GM23338 (cell line): ENCODE data around the gene ABI3. TPM values are rescaled to one million over a fixed set of nuclear protein-coding genes. Genes with fewer than 3 reads are reported as not detected.

Experiments used
- ATAC-seq: fragments of 200-7000 bp; cut with Tn5 transposase; 3 replicates; pipeline ENCODE4 v1.9.1; 2020
- DNase-seq: peaks from one replicate; pipeline ENCODE4 v3.0.0-alpha.2; 2015; ENCODE audit warnings: low spot score
- H2AFZ ChIP-seq: fragments of 200-600 bp; sonication (generic); 2 replicates; pipeline ENCODE4 v1.8.0; 2016; ENCODE audit warnings: antibody characterized with exemption, mild to moderate bottlenecking, moderate library complexity
- H3F3A ChIP-seq: fragments of 200-600 bp; sonication (generic); replicated peaks from 2 replicates; pipeline ENCODE4 v1.8.0; 2017; ENCODE audit warnings: antibody characterized with exemption, mixed run types, low read depth
- H3K27ac ChIP-seq: fragments of 200-600 bp; sonication (generic); 2 replicates; pipeline ENCODE4 v1.6.1; 2016; ENCODE audit warnings: low read depth
- H3K27me3 ChIP-seq: fragments of 200-600 bp; sonication (generic); 2 replicates; pipeline ENCODE4 v1.8.0; 2016; ENCODE audit warnings: mild to moderate bottlenecking, mixed run types, moderate library complexity; ENCODE audit not compliant: insufficient read depth
- H3K36me3 ChIP-seq: fragments of 200-600 bp; sonication (generic); 2 replicates; pipeline ENCODE4 v1.8.0; 2016; ENCODE audit warnings: mild to moderate bottlenecking; ENCODE audit not compliant: insufficient read depth
- H3K4me1 ChIP-seq: fragments of 200-600 bp; sonication (generic); 2 replicates; pipeline ENCODE4 v1.8.0; 2016; ENCODE audit warnings: mild to moderate bottlenecking, moderate library complexity; ENCODE audit not compliant: insufficient read depth
- H3K4me2 ChIP-seq: fragments of 200-600 bp; sonication (generic); 2 replicates; pipeline ENCODE4 v1.7.1; 2017; ENCODE audit warnings: mixed run types
- H3K4me3 ChIP-seq: fragments of 200-600 bp; sonication (generic); 2 replicates; pipeline ENCODE4 v1.6.1; 2016; ENCODE audit warnings: mixed run types
- H3K79me2 ChIP-seq: fragments of 200-600 bp; sonication (generic); replicated peaks from 2 replicates; pipeline ENCODE4 v1.8.0; 2017; ENCODE audit warnings: mild to moderate bottlenecking; ENCODE audit not compliant: insufficient read depth
- H3K9me2 ChIP-seq: fragments of 200-600 bp; sonication (generic); 2 replicates; pipeline ENCODE4 v1.8.0; 2017; ENCODE audit not compliant: insufficient read depth
- H4K20me1 ChIP-seq: fragments of 200-600 bp; sonication (generic); replicated peaks from 2 replicates; pipeline ENCODE4 v1.8.0; 2017; ENCODE audit warnings: mild to moderate bottlenecking; ENCODE audit not compliant: insufficient read depth
- H3K27ac Mint-ChIP-seq: 2 replicates; pipeline ENCODE4 v1.8.0; 2020; ENCODE audit warnings: inconsistent platforms, mild to moderate bottlenecking, moderate library complexity, mixed read lengths
- H3K27me3 Mint-ChIP-seq: 3 replicates; pipeline ENCODE4 v1.8.0; 2022; ENCODE audit warnings: low read depth, mild to moderate bottlenecking, moderate library complexity, mixed read lengths, inconsistent platforms; ENCODE audit not compliant: insufficient read depth, poor library complexity
- H3K36me3 Mint-ChIP-seq: 3 replicates; pipeline ENCODE4 v1.8.0; 2021; ENCODE audit warnings: low read depth, mild to moderate bottlenecking, inconsistent platforms, moderate library complexity, mixed read lengths
- H3K4me1 Mint-ChIP-seq: 3 replicates; pipeline ENCODE4 v1.8.0; 2020; ENCODE audit warnings: mild to moderate bottlenecking, inconsistent platforms, mixed read lengths
- H3K4me3 Mint-ChIP-seq: 3 replicates; pipeline ENCODE4 v1.8.0; 2021; ENCODE audit warnings: moderate library complexity, mild to moderate bottlenecking, inconsistent platforms, mixed read lengths
- H3K9me3 Mint-ChIP-seq: 3 replicates; pipeline ENCODE4 v1.8.0; 2020; ENCODE audit warnings: moderate library complexity, mild to moderate bottlenecking, inconsistent platforms, mixed read lengths
- CREB1 ChIP-seq: fragments of 250-450 bp; sonication (Bioruptor Pico); IDR thresholded peaks from 2 replicates; pipeline ENCODE4 v1.5.0; 2020; ENCODE audit warnings: low read depth, mild to moderate bottlenecking, moderate library complexity
- EZH2 ChIP-seq: fragments of 200-600 bp; sonication (generic); IDR thresholded peaks from one replicate; pipeline ENCODE4 v1.8.0; 2017; ENCODE audit warnings: antibody characterized with exemption, mild to moderate bottlenecking, low read depth; ENCODE audit not compliant: unreplicated experiment
- JUNB ChIP-seq: IDR thresholded peaks from one replicate; pipeline ENCODE4 v1.6.1; 2016; ENCODE audit warnings: antibody characterized with exemption; ENCODE audit not compliant: unreplicated experiment
- POLR2AphosphoS5 ChIP-seq: IDR thresholded peaks from 2 replicates; pipeline ENCODE4 v1.6.1; 2016; ENCODE audit warnings: antibody characterized with exemption, low read depth
- long read RNA-seq: library from polyadenylated mRNA; unstranded; transcript quantifications from one replicate; pipeline ENCODE4 v2.0.0, GENCODE V29; 2020; ENCODE audit not compliant: unreplicated experiment
- polyA plus RNA-seq: library from polyadenylated mRNA; unstranded; fragments of >200 nt; fragmentation: Nextera tagmentation; extraction: Ambion mirVana; gene quantifications from 2 replicates; pipeline ENCODE4 v1.2.1, GENCODE V29; 2016
- total RNA-seq: library from RNA; depleted of rRNA; stranded (reverse); fragments of >200 nt; shearing (Covaris generic); gene quantifications from 2 replicates; pipeline ENCODE4 v1.2.3, GENCODE V29; 2014; rRNA removed
- TF ChIP-seq, protein P1 (sequence below): fragments of 250-450 bp; sonication (Bioruptor Pico); IDR thresholded peaks from 2 replicates; pipeline ENCODE4 v1.5.0; 2020; ENCODE audit warnings: mild to moderate bottlenecking, moderate library complexity

The ABI3 gene, protein sequence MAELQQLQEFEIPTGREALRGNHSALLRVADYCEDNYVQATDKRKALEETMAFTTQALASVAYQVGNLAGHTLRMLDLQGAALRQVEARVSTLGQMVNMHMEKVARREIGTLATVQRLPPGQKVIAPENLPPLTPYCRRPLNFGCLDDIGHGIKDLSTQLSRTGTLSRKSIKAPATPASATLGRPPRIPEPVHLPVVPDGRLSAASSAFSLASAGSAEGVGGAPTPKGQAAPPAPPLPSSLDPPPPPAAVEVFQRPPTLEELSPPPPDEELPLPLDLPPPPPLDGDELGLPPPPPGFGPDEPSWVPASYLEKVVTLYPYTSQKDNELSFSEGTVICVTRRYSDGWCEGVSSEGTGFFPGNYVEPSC
- total RNA-seq (1.2 and 3.0 TPM in 2 replicates), polyA plus RNA-seq (1.8 and 2.4 TPM in 2 replicates)
- long read RNA-seq, partial matches to known transcripts, result 0 of 5 reads
- long read RNA-seq, other reads (novel, unspliced or antisense), result 0 of 5 reads

DNA sequence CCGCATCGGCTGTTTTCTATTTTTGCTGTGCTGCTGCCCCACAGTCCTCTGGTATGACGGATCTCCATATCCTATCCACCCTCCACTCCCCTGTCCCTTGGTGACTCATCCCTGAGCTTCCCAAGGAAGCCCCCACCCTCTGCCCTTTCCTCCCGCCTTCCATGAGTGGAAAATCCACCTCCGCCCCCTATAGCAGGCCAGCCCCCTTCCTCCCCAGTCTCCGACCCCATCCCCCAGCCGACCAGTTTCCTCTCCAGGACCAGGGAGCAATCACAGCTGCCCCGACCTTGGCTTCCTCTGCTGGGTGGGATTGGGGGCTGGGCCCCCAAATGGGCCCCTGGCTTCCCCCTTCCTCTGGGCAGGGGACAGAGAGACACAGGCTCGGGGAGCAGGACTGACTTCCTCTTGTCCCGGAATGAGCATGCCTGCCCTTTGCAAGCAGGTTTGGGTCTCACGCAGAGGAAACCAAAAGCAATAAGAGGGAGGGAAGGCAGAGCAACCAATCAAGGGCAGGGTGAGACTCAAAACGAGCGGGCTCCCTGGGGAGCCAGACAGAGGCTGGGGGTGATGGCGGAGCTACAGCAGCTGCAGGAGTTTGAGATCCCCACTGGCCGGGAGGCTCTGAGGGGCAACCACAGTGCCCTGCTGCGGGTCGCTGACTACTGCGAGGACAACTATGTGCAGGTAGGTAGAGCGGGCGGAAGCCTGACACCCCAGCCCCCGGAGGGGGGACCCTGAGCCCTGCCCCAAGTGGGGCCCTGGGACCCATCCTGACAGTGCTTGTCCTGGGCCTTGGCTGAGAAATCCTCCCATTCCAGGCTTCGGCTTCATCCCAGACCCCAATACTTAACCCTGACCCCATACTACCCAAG, at the start of gene ABI3, which contains the start of gene GNGT2:
Gene ABI3, plus strand, starts transcription at position 550 of the 872 bp plus-strand sequence. Its CDS starts 18 bp downstream, at position 568.
Gene GNGT2, minus strand, starts transcription at position 417 of the 872 bp plus-strand sequence. CDS start 3,152 bp downstream, outside the sequence.
- no peaks in the 10 kb centered on the region for H3F3A ChIP-seq
- Mint-ChIP-seq H3K4me1 (peaks cover 38% of the 10 kb centered on the region), H3K9me3 (no peaks in the 10 kb centered on the region), H3K27me3 (peaks cover 29% of the 10 kb centered on the region), H3K27ac (peak within 1 kb of the TSS; percentile 62), H3K36me3 (no peaks in the 10 kb centered on the region; the same call in 2 of the 3 replicates), H3K4me3 (peak within 1 kb of the TSS; percentile 31)
- H3K36me3 ChIP-seq, result no peaks in the 10 kb centered on the region
- DNase-seq (peak; percentile 59), ATAC-seq (peak; percentile 82)
- H3K9me2 ChIP-seq, result no peaks in the 10 kb centered on the region; the same call in 1 of the 2 replicates
- H3K27ac ChIP-seq, result no peak within 1 kb of the TSS
- H2AFZ ChIP-seq, result peak within 1 kb of the TSS; percentile 96
- peak within 1 kb of the TSS; percentile 81 for H3K4me2 ChIP-seq
- H3K4me1 ChIP-seq, result peaks cover 31% of the 10 kb centered on the region
- H3K79me2 ChIP-seq, result no peaks in the 10 kb centered on the region
- H4K20me1 ChIP-seq, result no peaks in the 10 kb centered on the region
- peak within 1 kb of the TSS; percentile 41 for H3K4me3 ChIP-seq
- TF ChIP-seq POLR2AphosphoS5 (peak; percentile 53), EZH2 (no peak), JUNB (no peak), CREB1 (CRISPR knock-in tag) (no peak)
- TF ChIP-seq, protein P1, sequence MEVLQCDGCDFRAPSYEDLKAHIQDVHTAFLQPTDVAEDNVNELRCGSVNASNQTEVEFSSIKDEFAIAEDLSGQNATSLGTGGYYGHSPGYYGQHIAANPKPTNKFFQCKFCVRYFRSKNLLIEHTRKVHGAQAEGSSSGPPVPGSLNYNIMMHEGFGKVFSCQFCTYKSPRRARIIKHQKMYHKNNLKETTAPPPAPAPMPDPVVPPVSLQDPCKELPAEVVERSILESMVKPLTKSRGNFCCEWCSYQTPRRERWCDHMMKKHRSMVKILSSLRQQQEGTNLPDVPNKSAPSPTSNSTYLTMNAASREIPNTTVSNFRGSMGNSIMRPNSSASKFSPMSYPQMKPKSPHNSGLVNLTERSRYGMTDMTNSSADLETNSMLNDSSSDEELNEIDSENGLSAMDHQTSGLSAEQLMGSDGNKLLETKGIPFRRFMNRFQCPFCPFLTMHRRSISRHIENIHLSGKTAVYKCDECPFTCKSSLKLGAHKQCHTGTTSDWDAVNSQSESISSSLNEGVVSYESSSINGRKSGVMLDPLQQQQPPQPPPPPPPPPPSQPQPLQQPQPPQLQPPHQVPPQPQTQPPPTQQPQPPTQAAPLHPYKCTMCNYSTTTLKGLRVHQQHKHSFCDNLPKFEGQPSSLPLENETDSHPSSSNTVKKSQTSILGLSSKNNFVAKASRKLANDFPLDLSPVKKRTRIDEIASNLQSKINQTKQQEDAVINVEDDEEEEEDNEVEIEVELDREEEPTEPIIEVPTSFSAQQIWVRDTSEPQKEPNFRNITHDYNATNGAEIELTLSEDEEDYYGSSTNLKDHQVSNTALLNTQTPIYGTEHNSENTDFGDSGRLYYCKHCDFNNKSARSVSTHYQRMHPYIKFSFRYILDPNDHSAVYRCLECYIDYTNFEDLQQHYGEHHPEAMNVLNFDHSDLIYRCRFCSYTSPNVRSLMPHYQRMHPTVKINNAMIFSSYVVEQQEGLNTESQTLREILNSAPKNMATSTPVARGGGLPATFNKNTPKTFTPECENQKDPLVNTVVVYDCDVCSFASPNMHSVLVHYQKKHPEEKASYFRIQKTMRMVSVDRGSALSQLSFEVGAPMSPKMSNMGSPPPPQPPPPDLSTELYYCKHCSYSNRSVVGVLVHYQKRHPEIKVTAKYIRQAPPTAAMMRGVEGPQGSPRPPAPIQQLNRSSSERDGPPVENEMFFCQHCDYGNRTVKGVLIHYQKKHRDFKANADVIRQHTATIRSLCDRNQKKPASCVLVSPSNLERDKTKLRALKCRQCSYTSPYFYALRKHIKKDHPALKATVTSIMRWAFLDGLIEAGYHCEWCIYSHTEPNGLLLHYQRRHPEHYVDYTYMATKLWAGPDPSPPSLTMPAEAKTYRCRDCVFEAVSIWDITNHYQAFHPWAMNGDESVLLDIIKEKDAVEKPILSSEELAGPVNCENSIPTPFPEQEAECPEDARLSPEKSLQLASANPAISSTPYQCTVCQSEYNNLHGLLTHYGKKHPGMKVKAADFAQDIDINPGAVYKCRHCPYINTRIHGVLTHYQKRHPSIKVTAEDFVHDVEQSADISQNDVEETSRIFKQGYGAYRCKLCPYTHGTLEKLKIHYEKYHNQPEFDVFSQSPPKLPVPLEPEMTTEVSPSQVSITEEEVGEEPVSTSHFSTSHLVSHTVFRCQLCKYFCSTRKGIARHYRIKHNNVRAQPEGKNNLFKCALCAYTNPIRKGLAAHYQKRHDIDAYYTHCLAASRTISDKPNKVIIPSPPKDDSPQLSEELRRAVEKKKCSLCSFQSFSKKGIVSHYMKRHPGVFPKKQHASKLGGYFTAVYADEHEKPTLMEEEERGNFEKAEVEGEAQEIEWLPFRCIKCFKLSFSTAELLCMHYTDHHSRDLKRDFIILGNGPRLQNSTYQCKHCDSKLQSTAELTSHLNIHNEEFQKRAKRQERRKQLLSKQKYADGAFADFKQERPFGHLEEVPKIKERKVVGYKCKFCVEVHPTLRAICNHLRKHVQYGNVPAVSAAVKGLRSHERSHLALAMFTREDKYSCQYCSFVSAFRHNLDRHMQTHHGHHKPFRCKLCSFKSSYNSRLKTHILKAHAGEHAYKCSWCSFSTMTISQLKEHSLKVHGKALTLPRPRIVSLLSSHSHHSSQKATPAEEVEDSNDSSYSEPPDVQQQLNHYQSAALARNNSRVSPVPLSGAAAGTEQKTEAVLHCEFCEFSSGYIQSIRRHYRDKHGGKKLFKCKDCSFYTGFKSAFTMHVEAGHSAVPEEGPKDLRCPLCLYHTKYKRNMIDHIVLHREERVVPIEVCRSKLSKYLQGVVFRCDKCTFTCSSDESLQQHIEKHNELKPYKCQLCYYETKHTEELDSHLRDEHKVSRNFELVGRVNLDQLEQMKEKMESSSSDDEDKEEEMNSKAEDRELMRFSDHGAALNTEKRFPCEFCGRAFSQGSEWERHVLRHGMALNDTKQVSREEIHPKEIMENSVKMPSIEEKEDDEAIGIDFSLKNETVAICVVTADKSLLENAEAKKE (CRISPR knock-in tag), result no peak
- H3K27me3 ChIP-seq, result no peaks in the 10 kb centered on the region
